Measurements from ENCODE around the gene SLC2A1.

- no peak for TF ChIP-seq CTCF (IDR thresholded peaks at IDR 0.05; ENCODE audit: insufficient read depth, low read length)
- TF ChIP-seq POLR2AphosphoS5 (IDR thresholded peaks at IDR 0.05; ENCODE audit: low read depth) = no peak
Observed at GRCh38 chr1:42974767-42975437, 16.2 kb upstream of the SLC2A1 start.

All from HL-60 (cell line).